Measurements from ENCODE around the gene TTLL5. TPM values are rescaled to one million over a fixed set of nuclear protein-coding genes. Genes with fewer than 3 reads are reported as not detected.
"Not testable (repeated sequence)": the region's sequence is repeated elsewhere in the genome, so short reads cannot be mapped to it uniquely, and the experiment has no call there.

Gene TTLL5
- polyA plus RNA-seq, 4 donors: 4.6 to 14.8 (median 8.5) TPM

DNA sequence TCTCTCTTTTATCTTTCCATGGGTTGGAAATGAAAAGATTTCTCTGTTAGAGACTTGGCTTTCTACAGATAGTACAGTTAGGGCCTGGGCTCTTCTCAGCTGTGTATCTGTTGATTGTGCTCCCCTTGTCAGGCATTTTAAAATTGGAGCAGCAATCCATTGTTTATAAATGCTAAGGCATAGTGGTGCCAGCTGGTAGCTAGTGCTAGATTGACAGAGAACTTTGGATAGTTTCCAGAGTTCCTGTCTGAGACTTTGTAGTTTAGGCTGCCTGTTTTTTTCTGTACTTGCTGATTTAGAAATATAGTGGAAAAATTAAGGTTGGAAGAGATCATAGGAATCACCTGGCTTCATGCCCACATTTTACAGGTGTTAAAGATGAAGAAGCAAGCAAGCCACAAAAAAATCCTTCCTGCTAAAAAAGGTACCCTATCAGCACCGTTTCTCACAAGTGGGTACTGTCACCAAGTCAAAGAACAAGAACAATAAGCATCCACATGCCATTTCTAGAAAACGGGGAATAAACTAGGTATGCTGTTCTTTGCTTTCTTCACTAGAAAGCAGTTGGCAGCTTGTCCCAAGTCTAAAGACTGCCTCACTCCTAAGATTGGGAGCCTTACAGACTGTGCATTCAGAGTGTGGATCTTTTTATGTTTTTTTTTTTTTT is 6.2 kb downstream of the TTLL5 start:
- no peaks in the 10 kb centered on the region for H3K4me1 ChIP-seq (ENCODE audit: control insufficient read depth in 3 of 3, insufficient read depth in 2 of 3, low read depth in 1 of 3, low read length in 2 of 3)
- DNase-seq: no peak
- no peaks in the 10 kb centered on the region for H3K27me3 ChIP-seq (ENCODE audit: control insufficient read depth in 3 of 3, insufficient read depth in 3 of 3, low read length in 3 of 3)
- peaks cover 0 to 3% (median 2%) of the 10 kb centered on the region in 3 donors for H3K36me3 ChIP-seq (ENCODE audit: control insufficient read depth in 3 of 3, insufficient read depth in 2 of 3, low read depth in 1 of 3, low read length in 3 of 3)
- H3K4me3 ChIP-seq (ENCODE audit: low read depth in 1 of 3, low read length in 3 of 3): no peak overlapping the region
- WGBS, 3 donors: 75 to 92% (median 77%) methylated on average over 2 of the region's 2 CpGs
- no peak overlapping the region for H3K27ac ChIP-seq (ENCODE audit: low read depth in 1 of 3, low read length in 2 of 3)
- no peaks in the 10 kb centered on the region for H3K9me3 ChIP-seq (ENCODE audit: control insufficient read depth in 2 of 2, insufficient read depth in 1 of 2, low read depth in 1 of 2, low read length in 1 of 2)
- no peak for FAIRE-seq

DNA sequence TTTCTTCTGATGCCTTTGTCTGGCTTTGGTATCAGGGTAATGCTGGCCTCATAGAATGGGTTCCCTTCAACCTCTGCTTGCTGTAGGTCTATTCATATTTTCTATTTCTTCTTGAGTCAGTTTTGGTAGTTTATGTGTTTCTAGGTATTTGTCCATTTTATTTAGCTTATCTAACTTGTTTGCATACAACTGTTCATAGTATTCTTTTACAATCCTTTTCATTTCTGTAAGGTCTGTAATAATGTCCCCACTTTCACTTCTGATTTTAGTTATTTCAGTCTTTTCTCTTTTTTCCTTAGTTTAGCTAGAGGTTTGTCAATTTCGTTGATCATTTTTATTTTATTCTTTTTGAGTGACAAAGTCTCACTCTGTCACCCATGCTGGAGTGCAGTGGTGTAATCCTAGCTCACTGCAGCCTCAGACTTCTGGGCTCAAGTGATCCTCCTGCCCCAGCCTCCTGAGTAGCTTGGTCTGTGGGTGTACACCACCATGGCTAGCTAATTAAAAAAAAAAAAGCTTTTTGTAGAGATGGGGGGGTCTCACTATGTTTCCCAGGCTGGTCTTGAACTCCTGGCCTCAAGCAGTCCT is 11.7 kb downstream of the TTLL5 start:
- 75 to 79% (median 76%) methylated on average over 1 of the region's 1 CpG for WGBS, 3 donors
- Histone ChIP-seq H3K9me3 (ENCODE audit: control insufficient read depth in 2 of 2, insufficient read depth in 1 of 2, low read depth in 1 of 2, low read length in 1 of 2) (no peaks in the 10 kb centered on the region), H3K27ac (ENCODE audit: low read depth in 1 of 3, low read length in 2 of 3) (no peak overlapping the region), H3K4me3 (ENCODE audit: low read depth in 1 of 3, low read length in 3 of 3) (no peak overlapping the region), H3K4me1 (ENCODE audit: control insufficient read depth in 3 of 3, insufficient read depth in 2 of 3, low read depth in 1 of 3, low read length in 2 of 3) (no peaks in the 10 kb centered on the region), H3K27me3 (ENCODE audit: control insufficient read depth in 3 of 3, insufficient read depth in 3 of 3, low read length in 3 of 3) (no peaks in the 10 kb centered on the region), H3K36me3 (ENCODE audit: control insufficient read depth in 3 of 3, insufficient read depth in 2 of 3, low read depth in 1 of 3, low read length in 3 of 3) (peaks cover 0 to 6% (median 2%) of the 10 kb centered on the region in 3 donors)
- DNase-seq (no peak), FAIRE-seq (no peak)

DNA sequence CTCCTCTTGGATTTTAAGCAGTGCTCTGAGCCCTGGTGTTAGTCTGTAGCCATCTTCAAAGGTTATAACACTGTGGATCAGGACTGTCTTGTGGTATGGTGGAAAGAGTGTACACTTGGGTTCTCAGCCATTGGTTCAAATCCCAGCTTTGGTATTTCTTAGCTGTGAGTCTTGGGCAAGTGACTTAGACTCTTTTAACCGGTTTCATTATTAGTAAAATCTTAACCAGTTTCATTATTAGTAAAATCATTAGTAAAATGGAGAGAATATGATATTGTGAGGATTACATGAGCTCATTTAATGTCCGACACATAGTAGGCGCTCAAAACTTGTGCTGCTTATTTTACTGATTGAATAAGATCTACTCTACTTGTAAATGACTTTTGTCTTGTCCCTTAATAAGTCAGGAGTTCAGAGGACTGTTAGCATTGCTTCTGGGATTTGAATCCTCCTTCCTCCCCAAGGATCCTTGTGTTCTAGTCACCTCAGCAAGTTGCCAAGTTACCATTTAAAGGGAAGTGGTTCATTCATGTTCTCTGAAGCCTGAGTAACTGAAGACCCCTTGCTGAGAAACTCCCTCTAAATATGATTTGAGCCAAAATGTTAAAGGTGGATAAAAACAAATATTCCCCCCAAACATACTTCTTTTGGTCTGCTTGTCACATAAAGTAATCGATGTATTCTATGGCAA is 12.4 kb downstream of the TTLL5 start:
- 84 to 92% (median 85%) methylated on average over 4 of the region's 4 CpGs for WGBS, 3 donors
- Histone ChIP-seq H3K27ac (ENCODE audit: low read depth in 1 of 3, low read length in 2 of 3) (no peak overlapping the region), H3K9me3 (ENCODE audit: control insufficient read depth in 2 of 2, insufficient read depth in 1 of 2, low read depth in 1 of 2, low read length in 1 of 2) (no peaks in the 10 kb centered on the region), H3K36me3 (ENCODE audit: control insufficient read depth in 3 of 3, insufficient read depth in 2 of 3, low read depth in 1 of 3, low read length in 3 of 3) (peaks cover 0 to 8% (median 2%) of the 10 kb centered on the region in 3 donors), H3K4me1 (ENCODE audit: control insufficient read depth in 3 of 3, insufficient read depth in 2 of 3, low read depth in 1 of 3, low read length in 2 of 3) (no peaks in the 10 kb centered on the region), H3K4me3 (ENCODE audit: low read depth in 1 of 3, low read length in 3 of 3) (no peak overlapping the region), H3K27me3 (ENCODE audit: control insufficient read depth in 3 of 3, insufficient read depth in 3 of 3, low read length in 3 of 3) (no peaks in the 10 kb centered on the region)
- DNase-seq: no peak
- FAIRE-seq: no peak

DNA sequence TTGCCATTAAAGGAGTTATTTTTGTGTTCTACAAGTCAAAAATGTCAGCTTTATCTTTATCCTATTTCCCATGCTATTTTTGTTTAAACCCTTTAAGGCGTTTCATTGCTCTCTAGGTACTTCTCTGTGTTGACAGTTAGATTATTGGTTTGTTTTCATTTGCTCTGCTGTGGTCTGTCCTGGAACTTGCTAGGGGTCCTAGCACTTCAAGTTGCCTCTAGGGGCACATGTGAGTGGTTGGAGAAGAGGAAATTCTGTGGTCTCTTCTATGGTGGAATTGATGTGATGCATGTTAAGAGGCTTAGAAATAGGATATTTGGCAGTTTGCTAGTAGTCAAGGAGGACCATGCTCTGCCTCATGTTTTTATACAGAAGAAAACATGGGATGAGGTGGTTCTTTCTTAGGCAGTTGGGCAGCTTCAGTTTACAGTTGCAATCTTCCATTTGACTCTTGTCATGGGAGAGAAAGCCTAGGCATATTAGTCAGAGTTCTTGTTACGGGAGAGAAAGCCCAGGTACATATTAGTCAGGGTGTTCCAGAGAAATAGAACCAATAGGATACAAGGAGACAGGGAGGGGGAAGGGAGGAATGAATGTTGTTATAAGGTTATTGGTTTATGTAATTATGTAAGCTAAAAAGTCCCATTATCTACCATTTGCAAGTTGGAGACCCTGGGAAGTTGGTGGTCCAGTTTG is 14.4 kb downstream of the TTLL5 start:
- H3K4me3 ChIP-seq (ENCODE audit: low read depth in 1 of 3, low read length in 3 of 3): no peak overlapping the region
- no peaks in the 10 kb centered on the region for H3K9me3 ChIP-seq (ENCODE audit: control insufficient read depth in 2 of 2, insufficient read depth in 1 of 2, low read depth in 1 of 2, low read length in 1 of 2)
- DNase-seq (no peak), FAIRE-seq (no peak)
- no peaks in the 10 kb centered on the region for H3K4me1 ChIP-seq (ENCODE audit: control insufficient read depth in 3 of 3, insufficient read depth in 2 of 3, low read depth in 1 of 3, low read length in 2 of 3)
- WGBS, 3 donors: 81 to 93% (median 89%) methylated on average over 2 of the region's 2 CpGs
- H3K36me3 ChIP-seq (ENCODE audit: control insufficient read depth in 3 of 3, insufficient read depth in 2 of 3, low read depth in 1 of 3, low read length in 3 of 3): peaks cover 0 to 6% (median 0%) of the 10 kb centered on the region in 3 donors
- no peaks in the 10 kb centered on the region for H3K27me3 ChIP-seq (ENCODE audit: control insufficient read depth in 3 of 3, insufficient read depth in 3 of 3, low read length in 3 of 3)
- H3K27ac ChIP-seq (ENCODE audit: low read depth in 1 of 3, low read length in 2 of 3): no peak overlapping the region

DNA sequence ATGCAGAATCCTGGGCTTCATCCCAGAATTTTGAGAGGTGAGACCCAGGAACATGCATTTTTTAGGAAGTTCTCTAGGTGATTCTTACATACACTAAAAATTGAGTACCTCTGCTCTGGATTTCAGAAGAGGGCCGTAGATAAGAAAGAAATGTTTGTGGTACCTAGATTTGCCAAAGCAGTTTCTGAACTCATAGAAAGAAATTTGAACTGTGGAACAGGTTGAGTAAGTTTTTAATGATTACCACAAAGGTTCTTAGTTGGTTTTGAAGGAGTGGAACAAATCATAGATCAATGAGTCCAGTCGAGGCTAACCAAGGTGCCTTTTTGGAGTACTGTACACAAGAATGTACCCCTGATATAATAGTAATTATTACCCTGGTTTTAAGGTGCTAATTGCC is 24.9 kb downstream of the TTLL5 start:
- Histone ChIP-seq H3K36me3 (ENCODE audit: control insufficient read depth in 3 of 3, insufficient read depth in 2 of 3, low read depth in 1 of 3, low read length in 3 of 3) (peaks cover 5 to 16% (median 10%) of the 10 kb centered on the region in 3 donors), H3K27me3 (ENCODE audit: control insufficient read depth in 3 of 3, insufficient read depth in 3 of 3, low read length in 3 of 3) (no peaks in the 10 kb centered on the region), H3K27ac (ENCODE audit: low read depth in 1 of 3, low read length in 2 of 3) (no peak overlapping the region), H3K4me1 (ENCODE audit: control insufficient read depth in 3 of 3, insufficient read depth in 2 of 3, low read depth in 1 of 3, low read length in 2 of 3) (no peaks in the 10 kb centered on the region), H3K4me3 (ENCODE audit: low read depth in 1 of 3, low read length in 3 of 3) (no peak overlapping the region), H3K9me3 (ENCODE audit: control insufficient read depth in 2 of 2, insufficient read depth in 1 of 2, low read depth in 1 of 2, low read length in 1 of 2) (no peaks in the 10 kb centered on the region)
- FAIRE-seq: no peak
- WGBS, 3 donors: 39 to 73% (median 45%) methylated on average over 2 of the region's 2 CpGs
- no peak for DNase-seq

DNA sequence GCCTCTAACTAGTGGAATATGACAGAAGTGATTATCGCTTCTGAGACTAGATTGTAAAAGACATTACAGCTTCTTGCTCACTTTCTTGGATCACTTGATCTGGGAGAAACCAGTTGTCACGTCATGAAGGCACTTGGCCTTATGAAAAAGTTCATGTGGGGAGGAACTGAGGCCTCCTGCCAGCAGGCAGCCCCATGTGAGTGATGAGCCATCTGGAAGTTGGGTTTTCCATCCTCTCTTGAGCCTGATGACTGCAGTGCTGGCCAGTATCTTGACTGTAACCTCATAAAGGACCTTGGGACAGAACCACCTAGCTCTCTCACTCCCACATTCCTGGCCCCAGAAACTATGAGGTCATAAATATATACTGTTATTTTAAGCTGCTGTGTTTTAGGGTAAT is 28.0 kb downstream of the TTLL5 start:
- Histone ChIP-seq H3K9me3 (ENCODE audit: control insufficient read depth in 2 of 2, insufficient read depth in 1 of 2, low read depth in 1 of 2, low read length in 1 of 2) (no peaks in the 10 kb centered on the region), H3K4me1 (ENCODE audit: control insufficient read depth in 3 of 3, insufficient read depth in 2 of 3, low read depth in 1 of 3, low read length in 2 of 3) (no peaks in the 10 kb centered on the region), H3K27me3 (ENCODE audit: control insufficient read depth in 3 of 3, insufficient read depth in 3 of 3, low read length in 3 of 3) (no peaks in the 10 kb centered on the region), H3K36me3 (ENCODE audit: control insufficient read depth in 3 of 3, insufficient read depth in 2 of 3, low read depth in 1 of 3, low read length in 3 of 3) (peaks cover 5 to 14% (median 13%) of the 10 kb centered on the region in 3 donors), H3K27ac (ENCODE audit: low read depth in 1 of 3, low read length in 2 of 3) (no peak overlapping the region), H3K4me3 (ENCODE audit: low read depth in 1 of 3, low read length in 3 of 3) (no peak overlapping the region)
- DNase-seq: no peak
- FAIRE-seq: no peak
- WGBS, 3 donors: 81 to 96% (median 90%) methylated on average over 2 of the region's 2 CpGs

DNA sequence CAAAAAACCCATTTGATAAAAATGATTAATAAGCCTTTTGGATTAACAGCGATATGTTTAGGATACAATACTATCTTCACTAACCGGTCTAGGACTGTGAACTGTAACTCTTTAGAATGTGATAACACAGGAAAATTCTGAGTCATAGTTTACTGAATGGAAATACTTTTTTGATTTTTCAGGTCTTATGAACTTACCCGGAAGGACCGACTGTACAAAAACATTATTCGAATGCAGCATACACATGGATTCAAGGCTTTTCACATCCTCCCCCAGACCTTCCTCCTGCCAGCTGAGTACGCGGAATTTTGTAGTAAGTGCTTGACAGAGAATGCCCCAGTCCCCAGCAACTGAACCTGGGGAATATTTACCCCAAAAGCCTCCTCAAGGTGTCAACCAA is 29.0 kb downstream of the TTLL5 start:
- WGBS, 3 donors: 90 to 93% (median 92%) methylated on average over 7 of the region's 7 CpGs
- Histone ChIP-seq H3K4me1 (ENCODE audit: control insufficient read depth in 3 of 3, insufficient read depth in 2 of 3, low read depth in 1 of 3, low read length in 2 of 3) (no peaks in the 10 kb centered on the region), H3K27me3 (ENCODE audit: control insufficient read depth in 3 of 3, insufficient read depth in 3 of 3, low read length in 3 of 3) (no peaks in the 10 kb centered on the region), H3K4me3 (ENCODE audit: low read depth in 1 of 3, low read length in 3 of 3) (no peak overlapping the region), H3K27ac (ENCODE audit: low read depth in 1 of 3, low read length in 2 of 3) (no peak overlapping the region), H3K36me3 (ENCODE audit: control insufficient read depth in 3 of 3, insufficient read depth in 2 of 3, low read depth in 1 of 3, low read length in 3 of 3) (peaks cover 5 to 17% (median 14%) of the 10 kb centered on the region in 3 donors), H3K9me3 (ENCODE audit: control insufficient read depth in 2 of 2, insufficient read depth in 1 of 2, low read depth in 1 of 2, low read length in 1 of 2) (peaks cover 0 to 3% of the 10 kb centered on the region in 2 donors)
- no peak for FAIRE-seq
- no peak for DNase-seq

DNA sequence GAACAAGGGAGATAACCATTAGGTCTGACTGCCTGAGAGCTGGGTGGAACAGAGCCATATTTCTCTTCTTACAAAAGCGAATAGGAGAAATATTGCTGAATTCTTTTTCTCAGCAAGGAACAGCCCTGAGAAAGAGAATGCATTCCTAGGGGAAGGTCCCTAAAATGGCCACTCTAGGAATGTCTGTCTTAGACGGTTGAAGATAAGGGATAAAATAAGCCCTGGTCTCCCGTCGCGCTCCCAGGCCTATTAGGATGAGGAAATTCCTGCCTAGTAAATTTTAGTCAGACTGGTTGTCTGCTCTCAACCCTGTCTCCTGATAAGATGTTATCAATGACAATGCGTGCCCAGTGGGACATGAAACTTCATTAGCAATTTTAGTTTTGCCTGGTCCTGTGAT is 34.0 kb downstream of the TTLL5 start:
- FAIRE-seq; DNase-seq; H3K27ac ChIP-seq (ENCODE audit: low read depth in 1 of 3, low read length in 2 of 3); H3K9me3 ChIP-seq (ENCODE audit: control insufficient read depth in 2 of 2, insufficient read depth in 1 of 2, low read depth in 1 of 2, low read length in 1 of 2); H3K27me3 ChIP-seq (ENCODE audit: control insufficient read depth in 3 of 3, insufficient read depth in 3 of 3, low read length in 3 of 3); H3K4me3 ChIP-seq (ENCODE audit: low read depth in 1 of 3, low read length in 3 of 3); H3K4me1 ChIP-seq (ENCODE audit: control insufficient read depth in 3 of 3, insufficient read depth in 2 of 3, low read depth in 1 of 3, low read length in 2 of 3): not testable (repeated sequence)
- WGBS, 3 donors: 97 to 98% (median 97%) methylated on average over 6 of the region's 6 CpGs
- H3K36me3 ChIP-seq (ENCODE audit: control insufficient read depth in 3 of 3, insufficient read depth in 2 of 3, low read depth in 1 of 3, low read length in 3 of 3): peaks cover 5 to 27% (median 17%) of the 10 kb centered on the region in 3 donors
